GM21737 (cell line): ENCODE results near the gene NKD2.

Source experiments
- ATAC-seq: cut with Tn5 transposase; IDR thresholded peaks from one replicate; pipeline ENCODE4 v1.9.1; 2021; ENCODE audit warnings: mild to moderate bottlenecking, moderate library complexity; ENCODE audit not compliant: unreplicated experiment

Gene NKD2

DNA sequence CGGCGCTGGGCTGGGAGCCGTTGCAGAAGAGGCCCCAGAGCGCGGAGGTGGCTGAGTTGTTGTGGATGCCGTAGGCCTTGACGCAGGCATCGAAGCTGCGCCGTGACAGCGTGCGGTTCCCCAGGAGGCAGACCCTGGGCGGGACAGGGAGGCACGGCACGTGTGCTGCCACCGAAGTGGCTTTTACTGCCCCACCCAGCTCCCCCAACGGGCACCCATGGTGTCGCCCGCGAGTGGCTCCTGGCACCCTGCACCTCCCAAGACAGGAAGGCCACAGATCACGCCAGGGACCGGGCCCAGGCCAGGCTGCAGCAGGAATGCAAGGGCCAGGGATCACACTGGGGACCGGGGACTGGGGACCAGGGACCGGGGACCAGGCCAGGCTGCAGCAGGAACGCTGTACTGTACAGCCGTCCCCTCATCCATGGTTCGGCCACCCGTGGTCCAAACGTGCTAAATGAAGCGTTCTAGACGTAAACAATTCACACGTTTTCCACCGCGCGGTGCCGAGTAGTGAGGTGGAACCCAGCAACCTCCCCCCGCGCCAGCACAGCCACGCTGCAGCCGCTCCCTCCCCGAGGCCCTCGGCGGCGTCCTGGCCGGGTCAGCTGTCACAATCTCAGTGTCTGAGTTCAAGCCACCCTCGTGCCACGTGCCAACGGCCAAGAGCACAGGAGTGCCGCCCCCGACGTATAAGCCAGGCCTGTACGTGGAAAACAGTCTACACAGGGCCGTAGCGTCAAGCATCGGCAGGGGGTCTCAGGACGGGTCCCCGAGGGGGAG, 75.4 kb downstream of the NKD2 start:
- ATAC-seq, result no peak

DNA sequence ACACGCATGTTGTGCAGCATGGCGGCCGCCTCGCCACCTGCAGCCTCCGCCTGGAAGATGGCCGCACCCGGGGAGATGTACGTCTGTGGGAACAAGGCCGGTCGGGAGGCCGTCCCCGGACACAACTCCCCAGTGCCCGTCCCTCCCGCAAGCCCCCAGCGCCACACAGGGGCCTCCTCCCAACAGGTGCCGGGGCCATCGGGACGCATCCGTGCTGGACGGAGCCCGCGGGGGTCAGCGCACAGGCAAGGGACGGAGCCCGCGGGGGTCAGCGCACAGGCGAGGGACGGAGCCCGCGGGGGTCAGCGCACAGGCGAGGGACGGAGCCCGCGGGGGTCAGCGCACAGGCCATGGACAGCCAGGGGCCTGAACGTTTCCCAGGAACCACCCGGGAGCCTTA, 76.8 kb downstream of the NKD2 start:
- no peak for ATAC-seq

DNA sequence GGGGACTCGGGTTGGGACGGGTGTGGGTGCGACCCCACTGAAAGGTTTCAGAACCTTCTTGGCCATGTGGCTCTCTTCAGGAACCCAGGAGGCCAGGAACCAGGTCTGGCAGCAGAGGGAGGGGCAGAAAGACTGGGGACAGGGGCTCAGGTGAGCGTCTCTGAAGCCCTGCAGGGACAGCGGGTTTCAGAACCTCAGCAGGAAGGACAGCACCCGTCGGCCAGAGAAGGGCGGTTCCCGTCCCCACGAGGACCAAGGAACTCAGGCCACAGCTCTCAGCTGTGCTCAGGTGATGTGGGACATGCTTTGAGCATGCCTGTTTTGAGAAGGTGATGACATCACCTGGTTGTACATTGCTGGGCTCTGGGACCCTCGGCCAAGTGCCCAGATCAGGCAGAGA, 77.5 kb downstream of the NKD2 start:
- no peak for ATAC-seq

DNA sequence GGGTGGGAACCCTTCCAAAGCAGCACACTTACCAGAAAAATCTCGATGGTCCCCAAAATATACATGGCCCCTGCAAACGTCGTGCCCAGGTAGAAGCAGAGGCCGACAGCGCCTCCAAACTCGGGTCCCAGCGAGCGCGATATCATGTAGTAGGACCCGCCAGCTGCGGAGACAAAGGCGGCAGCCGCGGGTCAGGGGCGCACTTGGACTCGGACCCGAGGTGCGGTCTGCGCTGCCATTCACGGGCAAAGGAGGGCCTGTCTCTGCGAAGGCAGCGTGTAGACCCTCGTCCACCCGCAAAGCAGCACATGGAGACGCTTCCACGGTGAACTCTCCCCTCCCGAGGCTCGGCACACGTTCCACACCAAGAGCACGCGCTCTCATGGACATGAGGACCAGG, 78.3 kb downstream of the NKD2 start:
- ATAC-seq, result no peak

DNA sequence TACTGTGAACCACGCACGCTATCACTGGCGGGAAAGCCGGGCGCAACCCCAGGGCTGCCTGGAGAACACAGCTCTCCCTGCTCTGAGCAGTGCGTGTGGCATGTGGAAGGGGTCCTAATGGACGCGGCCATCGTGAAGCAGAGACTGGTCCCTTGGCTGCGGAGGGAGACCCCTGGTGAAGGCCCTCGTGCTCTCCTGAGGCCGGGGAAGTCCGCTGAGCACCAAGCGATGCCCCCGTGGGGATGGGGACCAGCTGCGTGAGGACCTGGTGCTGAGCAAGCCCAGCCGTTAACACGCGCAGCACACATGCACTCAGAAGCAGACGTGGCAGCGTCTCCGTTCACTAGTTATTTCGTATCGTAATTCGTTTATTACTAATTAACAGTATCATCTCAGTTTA, 78.8 kb downstream of the NKD2 start:
- ATAC-seq, result no peak

DNA sequence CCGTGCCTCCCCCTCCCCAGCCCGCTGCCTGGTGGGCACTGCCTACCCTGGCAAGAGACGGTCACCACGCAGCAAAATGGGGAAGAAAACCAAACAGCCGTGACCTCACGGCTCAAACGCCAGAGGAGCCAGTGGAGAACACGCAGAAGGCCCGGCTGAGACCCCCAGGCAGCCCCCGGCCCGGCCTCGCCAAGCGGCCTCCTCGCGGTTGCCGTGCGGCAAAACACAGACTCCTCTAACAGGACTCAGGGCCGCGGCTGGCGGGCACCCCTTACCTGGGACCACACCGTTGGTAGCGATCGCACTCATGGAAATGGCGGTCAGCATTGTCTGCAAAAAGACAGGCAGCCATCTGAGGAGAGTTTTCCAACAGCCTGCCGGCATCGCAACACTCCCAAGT, 79.4 kb downstream of the NKD2 start:
- ATAC-seq, result no peak
